Subcutaneous abdominal adipose tissue (tissue), 5 donors: ENCODE measurements around the gene STXBP5.

Source experiments
- H3K27ac ChIP-seq: one replicate; pipeline ENCODE4 v1.7.0; 2013; ENCODE audit warnings: low read depth, mild to moderate bottlenecking, inconsistent platforms, low read length, moderate library complexity
- H3K27me3 ChIP-seq, 5 donors: one replicate each; pipeline ENCODE4 v1.7.0; 2013; ENCODE audit warnings: low read length in 5 of 5, inconsistent platforms in 1 of 5; ENCODE audit not compliant: control insufficient read depth in 5 of 5, insufficient read depth in 4 of 5
- H3K36me3 ChIP-seq, 5 donors: one replicate each; pipeline ENCODE4 v1.7.0; 2013; ENCODE audit warnings: low read length in 5 of 5; ENCODE audit not compliant: control insufficient read depth in 5 of 5, insufficient read depth in 5 of 5
- H3K4me1 ChIP-seq, 5 donors: one replicate each; pipeline ENCODE4 v1.7.0; 2013; ENCODE audit warnings: low read length in 5 of 5, mild to moderate bottlenecking in 3 of 5, moderate library complexity in 1 of 5; ENCODE audit not compliant: control insufficient read depth in 5 of 5, insufficient read depth in 5 of 5
- H3K4me3 ChIP-seq, 5 donors: one replicate each; pipeline ENCODE4 v1.7.0; 2013; ENCODE audit warnings: low read length in 5 of 5, low read depth in 1 of 5
- H3K9ac ChIP-seq, 5 donors: one replicate each; pipeline ENCODE4 v1.7.0; 2013; ENCODE audit warnings: low read length in 5 of 5, mild to moderate bottlenecking in 4 of 5, moderate library complexity in 3 of 5
- H3K9me3 ChIP-seq, 5 donors: one replicate each; pipeline ENCODE4 v1.7.0; 2013; ENCODE audit warnings: low read length in 5 of 5; ENCODE audit not compliant: control insufficient read depth in 5 of 5
- donor health status: healthy.
- donor health status: healthy.
- donor health status: healthy.
- donor health status: healthy.
- donor health status: healthy.

Gene STXBP5

DNA sequence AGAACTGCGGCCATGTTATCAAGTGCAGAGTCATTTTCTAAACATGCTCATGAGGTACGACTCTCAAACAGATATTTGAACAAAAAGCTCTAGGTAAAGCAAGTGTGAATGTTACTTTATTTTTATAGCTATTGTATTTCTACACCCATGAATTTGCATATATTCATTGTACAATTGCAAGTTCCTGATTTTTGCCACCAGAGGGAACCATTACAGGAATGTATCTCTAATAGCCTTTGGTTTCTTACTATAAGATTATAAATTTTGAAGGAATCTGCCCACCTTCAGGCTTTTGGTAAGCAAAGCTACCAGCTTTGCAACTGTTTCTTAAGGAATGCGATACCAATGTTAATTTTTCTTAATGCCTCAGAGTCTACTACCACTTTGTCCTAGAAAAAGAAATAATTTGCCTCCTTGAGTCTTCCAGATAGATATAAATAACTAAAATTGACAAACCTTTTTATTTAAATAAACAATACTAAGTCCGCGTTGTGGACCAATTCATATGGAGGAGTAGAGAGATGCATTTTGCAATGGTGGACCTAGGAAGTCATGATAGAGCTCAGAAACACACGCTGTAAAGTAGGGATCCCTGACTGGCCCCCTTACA is 178.8 kb downstream of the STXBP5 start:
- H3K4me3 ChIP-seq: no peak overlapping the region
- no peaks in the 10 kb centered on the region for H3K9me3 ChIP-seq
- no peak overlapping the region for H3K9ac ChIP-seq
- H3K27ac ChIP-seq: no peak overlapping the region
- no peaks in the 10 kb centered on the region for H3K27me3 ChIP-seq
- peaks cover 12 to 26% (median 15%) of the 10 kb centered on the region in 5 donors for H3K36me3 ChIP-seq
- H3K4me1 ChIP-seq: no peaks in the 10 kb centered on the region

DNA sequence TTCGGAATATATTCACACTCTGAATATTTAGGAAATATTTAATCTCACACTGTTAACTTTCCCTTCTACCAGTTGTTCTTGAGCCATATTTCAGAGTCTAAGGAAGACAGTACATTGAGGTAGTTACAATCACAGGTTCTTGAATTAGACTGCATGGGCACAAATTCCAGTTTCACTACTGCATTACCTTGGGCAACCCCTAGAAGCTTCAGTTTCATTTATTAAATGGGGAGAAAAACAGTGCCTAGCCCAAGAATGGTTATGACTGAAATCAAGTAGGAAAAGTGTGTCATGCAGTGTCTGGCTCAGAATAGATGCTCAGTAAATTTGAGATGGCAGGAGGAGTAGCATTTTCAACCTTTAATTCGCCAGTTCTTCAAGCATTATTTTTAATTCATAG is 179.8 kb downstream of the STXBP5 start:
- no peak overlapping the region for H3K27ac ChIP-seq
- H3K9me3 ChIP-seq: no peaks in the 10 kb centered on the region
- H3K27me3 ChIP-seq: no peaks in the 10 kb centered on the region
- peaks cover 12 to 26% (median 15%) of the 10 kb centered on the region in 5 donors for H3K36me3 ChIP-seq
- H3K9ac ChIP-seq: no peak overlapping the region
- no peaks in the 10 kb centered on the region for H3K4me1 ChIP-seq
- no peak overlapping the region for H3K4me3 ChIP-seq

DNA sequence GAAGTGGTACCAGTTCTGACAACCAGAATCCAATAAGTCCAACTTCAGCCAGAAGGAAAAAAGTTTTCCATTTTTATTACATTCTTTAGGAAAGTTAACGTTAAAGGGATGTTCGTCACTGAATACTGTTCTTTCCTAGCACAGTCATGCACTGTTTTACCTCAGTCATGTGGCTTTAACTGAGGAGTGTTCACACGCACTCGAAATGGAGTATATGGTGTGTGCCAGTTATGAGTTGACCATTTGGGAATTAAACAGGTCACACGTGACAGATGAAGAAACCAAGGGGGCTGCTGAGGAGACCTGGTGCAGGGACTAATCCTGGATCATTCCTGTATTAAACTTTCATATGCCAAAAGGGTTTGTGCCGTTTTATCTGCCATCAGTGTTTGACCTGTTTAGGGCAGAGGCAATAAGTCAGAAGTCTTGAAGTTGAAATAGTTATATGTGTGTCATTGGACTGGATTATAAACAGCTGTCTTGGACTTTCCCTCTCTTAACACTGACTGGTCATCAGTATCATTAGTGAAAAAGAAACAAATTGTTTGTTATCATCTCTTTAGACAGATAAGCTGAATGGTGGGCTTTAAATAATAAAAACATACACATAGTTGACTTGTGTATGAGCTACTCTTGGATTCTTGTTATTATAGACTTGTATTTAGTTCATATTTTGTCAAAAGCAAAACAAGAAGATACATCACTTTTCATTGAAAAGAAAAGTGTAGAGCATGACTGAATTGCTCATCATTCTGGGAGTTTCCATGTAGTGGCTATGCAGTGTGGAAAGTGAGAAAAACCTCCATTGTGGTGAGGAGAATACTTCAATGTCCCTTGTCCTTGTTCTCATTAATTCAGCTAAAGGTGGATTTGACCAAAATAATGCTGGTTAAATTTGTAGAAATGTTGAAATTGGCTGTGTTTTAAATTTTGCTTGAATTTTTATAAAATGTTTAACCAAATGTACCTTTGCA is 180.8 kb downstream of the STXBP5 start:
- H3K4me1 ChIP-seq: no peaks in the 10 kb centered on the region
- H3K9ac ChIP-seq: no peak overlapping the region
- no peaks in the 10 kb centered on the region for H3K9me3 ChIP-seq
- H3K36me3 ChIP-seq: peaks cover 11 to 26% (median 15%) of the 10 kb centered on the region in 5 donors
- no peaks in the 10 kb centered on the region for H3K27me3 ChIP-seq
- H3K4me3 ChIP-seq: no peak overlapping the region
- no peak overlapping the region for H3K27ac ChIP-seq

DNA sequence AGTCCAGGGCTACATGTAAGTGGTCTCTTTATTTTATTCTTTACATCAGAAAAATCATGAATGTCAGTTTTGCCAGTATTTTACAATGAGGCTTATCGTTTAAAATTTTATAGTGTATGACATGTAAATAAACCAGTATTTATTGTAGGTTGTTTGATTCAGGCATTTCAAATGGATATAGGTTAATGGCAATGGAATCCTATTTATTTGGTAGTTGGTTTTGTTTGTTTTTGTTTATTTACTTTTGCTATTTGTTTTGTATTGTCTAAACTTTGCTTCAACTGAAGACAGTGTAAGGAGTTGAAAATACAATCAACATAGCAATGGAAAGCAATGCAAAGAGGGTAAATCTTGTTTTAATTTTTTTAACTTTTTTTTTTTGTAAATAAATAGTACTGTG is 185.2 kb downstream of the STXBP5 start:
- peaks cover 6 to 11% (median 7%) of the 10 kb centered on the region in 5 donors for H3K36me3 ChIP-seq
- H3K27ac ChIP-seq: no peak overlapping the region
- H3K4me3 ChIP-seq: no peak overlapping the region
- no peak overlapping the region for H3K9ac ChIP-seq
- H3K4me1 ChIP-seq: no peaks in the 10 kb centered on the region
- no peaks in the 10 kb centered on the region for H3K9me3 ChIP-seq
- H3K27me3 ChIP-seq: no peaks in the 10 kb centered on the region

DNA sequence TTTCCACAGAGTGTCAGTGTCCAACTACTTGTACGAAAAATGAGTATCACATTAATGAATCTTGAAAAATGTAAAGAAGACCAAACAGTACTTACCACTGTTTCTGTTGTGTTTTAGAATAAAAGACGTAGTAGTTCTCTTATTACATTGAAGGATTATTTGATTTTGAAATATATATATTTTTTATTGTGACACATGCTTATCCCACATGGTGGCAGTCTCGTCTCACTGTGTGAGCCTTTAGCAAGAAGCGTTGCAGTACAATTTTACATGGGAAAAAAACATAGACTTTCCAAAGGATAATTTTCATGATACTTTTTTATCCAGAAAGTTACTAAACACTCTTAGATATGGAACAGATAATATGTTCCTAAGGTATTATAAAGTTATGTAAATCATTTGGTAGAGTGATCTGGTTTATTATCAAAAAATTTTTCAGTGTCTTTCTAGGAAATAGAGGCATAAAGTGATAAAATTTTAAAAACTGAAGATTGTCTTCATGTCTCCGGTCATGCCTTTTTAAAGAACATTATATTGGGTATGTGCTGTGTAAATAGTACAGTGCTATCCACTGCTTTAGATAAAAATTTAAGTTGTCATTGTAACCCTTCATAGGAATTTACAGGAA is 186.8 kb downstream of the STXBP5 start:
- Histone ChIP-seq H3K9me3 (no peaks in the 10 kb centered on the region), H3K9ac (no peak overlapping the region), H3K27me3 (no peaks in the 10 kb centered on the region), H3K4me3 (no peak overlapping the region), H3K4me1 (no peaks in the 10 kb centered on the region), H3K27ac (no peak overlapping the region), H3K36me3 (no peaks in the 10 kb centered on the region)

DNA sequence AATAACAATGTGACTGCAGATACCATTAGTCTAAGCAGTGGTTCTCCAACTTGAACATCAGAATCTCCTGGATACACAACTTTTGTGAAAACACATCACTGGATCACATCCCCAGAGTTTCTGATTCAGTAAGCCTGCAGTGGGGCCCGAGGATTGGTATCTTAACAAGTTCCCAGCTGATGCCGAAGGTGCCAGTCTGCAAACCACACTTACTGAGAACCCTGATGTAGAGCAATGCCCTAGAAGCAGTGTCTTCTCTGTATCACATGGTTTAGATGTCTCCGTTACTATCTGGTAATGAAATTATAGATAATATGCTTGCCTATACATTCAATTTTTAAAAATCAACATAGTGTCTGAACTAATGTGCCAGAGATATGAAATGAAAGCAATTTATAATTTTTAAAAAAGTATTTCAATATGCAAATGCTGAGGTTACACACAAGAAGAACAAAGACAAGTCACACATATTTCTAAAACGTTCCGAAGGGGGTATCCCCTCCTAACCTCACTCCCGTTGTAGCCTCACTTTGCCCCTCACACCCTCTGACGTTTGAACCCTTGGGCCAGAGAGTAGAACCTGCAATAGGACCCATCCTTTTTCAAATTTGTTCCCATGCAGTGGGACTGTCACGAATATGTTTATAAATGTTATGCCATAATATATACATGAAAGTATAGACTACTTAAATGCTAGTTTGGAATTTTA is 188.9 kb downstream of the STXBP5 start:
- no peak overlapping the region for H3K9ac ChIP-seq
- no peaks in the 10 kb centered on the region for H3K4me1 ChIP-seq
- no peak overlapping the region for H3K4me3 ChIP-seq
- H3K27ac ChIP-seq: no peak overlapping the region
- no peaks in the 10 kb centered on the region for H3K27me3 ChIP-seq
- no peaks in the 10 kb centered on the region for H3K36me3 ChIP-seq
- H3K9me3 ChIP-seq: no peaks in the 10 kb centered on the region

DNA sequence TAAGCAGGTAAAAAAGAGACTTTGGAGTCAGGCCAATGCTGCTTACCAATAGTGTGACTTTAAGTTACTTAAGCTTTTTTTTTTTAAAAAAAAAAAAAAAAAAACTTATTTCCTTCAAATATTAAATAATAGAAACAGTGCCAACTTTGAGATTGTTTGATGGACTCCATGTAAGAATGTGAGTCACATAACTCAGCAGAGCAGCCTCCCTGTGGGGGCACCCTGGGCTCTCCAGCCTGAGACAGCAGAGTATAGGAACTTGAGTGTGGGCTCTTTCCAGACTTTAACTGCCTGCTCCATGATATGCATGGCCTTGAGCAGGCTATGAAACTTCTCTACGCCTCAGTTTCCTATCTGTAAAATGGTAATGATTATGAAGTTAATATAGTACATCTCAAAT is 190.9 kb downstream of the STXBP5 start:
- Histone ChIP-seq H3K27ac (no peak overlapping the region), H3K36me3 (no peaks in the 10 kb centered on the region), H3K4me3 (no peak overlapping the region), H3K4me1 (no peaks in the 10 kb centered on the region), H3K27me3 (no peaks in the 10 kb centered on the region), H3K9me3 (no peaks in the 10 kb centered on the region), H3K9ac (no peak overlapping the region)

DNA sequence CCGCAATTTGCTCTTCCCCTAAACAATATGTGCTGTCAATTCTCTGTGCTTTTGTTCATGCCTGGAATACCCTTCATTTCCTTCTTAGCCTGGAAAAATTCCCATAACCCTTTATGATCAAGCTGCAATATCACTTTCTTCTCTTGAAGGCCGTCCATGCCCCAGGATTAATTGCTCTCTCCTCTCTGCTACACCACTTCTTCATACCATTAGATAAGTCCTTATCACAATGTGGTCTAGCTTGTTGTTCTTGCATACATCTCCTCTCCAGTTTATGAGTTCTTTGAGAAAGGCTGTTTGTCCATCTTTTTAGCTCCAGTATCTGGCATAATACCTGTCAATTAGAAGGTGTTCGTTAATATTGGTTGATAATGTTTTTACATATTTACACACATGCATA is 193.1 kb downstream of the STXBP5 start:
- H3K27ac ChIP-seq: no peak overlapping the region
- no peak overlapping the region for H3K4me3 ChIP-seq
- no peaks in the 10 kb centered on the region for H3K4me1 ChIP-seq
- peaks cover 0 to 2% (median 0%) of the 10 kb centered on the region in 5 donors for H3K27me3 ChIP-seq
- H3K9ac ChIP-seq: no peak overlapping the region
- no peaks in the 10 kb centered on the region for H3K36me3 ChIP-seq
- H3K9me3 ChIP-seq: peaks cover 0 to 6% (median 0%) of the 10 kb centered on the region in 5 donors

DNA sequence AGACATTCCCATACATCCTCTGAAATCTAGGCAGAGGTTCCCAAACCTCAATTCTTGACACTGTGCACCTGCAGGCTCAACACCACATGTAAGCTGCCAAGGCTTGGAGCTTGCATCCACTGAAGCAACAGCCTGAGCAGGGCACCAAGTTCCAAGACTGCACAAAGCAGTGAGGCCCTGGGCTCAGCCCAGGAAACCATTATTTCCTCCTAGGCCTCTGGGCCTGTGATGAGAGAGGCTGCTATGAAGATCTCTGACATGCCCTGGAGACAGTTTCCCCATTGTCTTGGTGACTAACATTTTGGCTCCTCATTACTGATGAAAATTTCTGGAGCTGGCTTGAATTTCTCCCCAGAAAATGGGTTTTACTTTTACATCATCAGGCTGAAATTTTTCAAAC is 196.8 kb downstream of the STXBP5 start:
- H3K36me3 ChIP-seq: no peaks in the 10 kb centered on the region
- no peak overlapping the region for H3K27ac ChIP-seq
- no peaks in the 10 kb centered on the region for H3K4me1 ChIP-seq
- H3K9me3 ChIP-seq: peaks cover 0 to 6% (median 0%) of the 10 kb centered on the region in 5 donors
- no peak overlapping the region for H3K9ac ChIP-seq
- H3K4me3 ChIP-seq: no peak overlapping the region
- H3K27me3 ChIP-seq: peaks cover 0 to 2% (median 0%) of the 10 kb centered on the region in 5 donors
